ENCODE measurements around the gene HESX1.
A peak's percentile ranks its signal among the peaks of the same experiment; 100 is the strongest.

The HESX1 gene

DNA sequence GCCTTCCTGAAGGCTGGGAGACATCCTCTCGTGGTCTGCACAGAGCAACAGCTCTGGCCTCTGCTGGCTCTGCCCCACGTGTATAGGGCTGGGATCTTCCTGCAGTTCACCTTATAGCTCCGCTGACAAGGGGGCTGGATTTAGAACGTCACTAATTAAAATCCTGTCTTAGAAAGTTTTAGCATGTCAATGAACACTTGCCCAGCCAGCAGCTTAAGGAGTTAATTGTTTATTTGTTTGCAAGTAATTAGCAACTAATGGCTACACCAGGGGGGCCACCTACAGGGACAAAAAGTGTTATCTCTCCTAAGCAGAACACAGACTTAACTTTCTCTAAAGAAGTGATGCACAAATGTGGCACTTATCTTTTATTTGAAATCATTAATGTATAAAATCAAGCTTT lies at the start of gene HESX1:
Gene HESX1 (minus strand): TSS at position 84 of the 403 bp plus-strand sequence. CDS start 60 bp downstream, at position 24.
- DNase-seq (ENCODE audit: low read depth in 2 of 2), result no peak

DNA sequence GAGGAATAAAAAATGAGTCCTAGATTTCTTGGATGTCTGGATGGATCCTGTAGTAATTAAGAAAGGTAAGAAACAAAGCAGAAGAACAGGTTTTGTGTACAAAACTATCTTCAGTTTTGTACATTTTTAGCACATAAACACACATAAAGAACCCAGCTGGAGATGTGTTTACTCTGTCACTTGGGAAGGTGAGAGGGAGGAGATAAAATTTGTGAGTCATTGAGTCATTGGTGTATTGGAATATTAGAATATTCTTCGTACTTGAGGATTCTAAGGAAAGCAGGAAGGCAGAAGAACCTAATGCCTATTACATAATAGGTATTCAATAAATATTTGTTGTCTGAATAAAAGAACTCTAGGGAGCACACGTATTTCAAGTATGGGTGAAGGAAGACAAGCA lies 45.2 kb upstream of the HESX1 start:
- DNase-seq (ENCODE audit: low read depth in 2 of 2), result no peak

DNA sequence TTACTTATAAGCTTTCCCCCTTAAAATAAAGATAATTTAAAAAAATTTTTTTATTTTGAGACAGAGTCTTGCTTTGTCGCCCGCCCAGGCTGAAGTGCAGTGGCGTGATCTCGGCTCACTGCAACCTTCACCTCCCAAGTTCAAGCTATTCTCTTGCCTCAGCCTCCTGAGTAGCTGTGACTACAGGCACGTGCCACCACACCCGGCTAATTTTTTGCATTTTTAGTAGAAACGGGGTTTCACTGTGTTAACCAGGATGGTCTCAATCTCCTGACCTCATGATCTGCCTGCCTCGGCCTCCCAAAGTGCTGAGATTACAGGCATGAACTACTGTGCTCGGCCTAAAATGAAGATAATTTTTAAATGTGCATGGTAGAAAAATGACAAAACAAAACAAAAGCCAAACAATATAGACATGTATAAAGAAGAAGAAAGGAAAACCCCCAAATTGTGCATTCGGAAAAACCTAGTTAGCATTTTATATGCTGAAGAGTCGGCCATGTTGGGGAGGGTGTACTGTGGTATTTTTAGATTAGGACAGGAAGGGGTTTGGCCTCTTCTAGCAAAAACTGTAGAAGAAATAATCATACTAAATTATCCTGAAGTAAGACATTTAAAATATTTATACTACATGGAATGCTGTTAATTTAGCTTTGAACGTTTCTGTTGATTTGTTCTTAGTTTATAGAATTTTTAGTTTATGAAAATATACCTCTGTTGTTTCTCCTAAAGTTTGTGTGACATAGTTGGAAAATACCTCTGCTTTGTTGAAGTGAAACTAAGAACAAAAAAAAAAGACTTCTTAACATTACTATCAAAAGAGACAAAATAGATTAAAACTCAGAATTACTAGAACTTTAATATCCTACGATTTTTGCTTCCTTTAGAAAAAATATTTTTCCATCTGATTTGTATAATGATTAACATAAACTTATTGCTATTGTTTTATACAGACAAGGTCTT lies 35.1 kb upstream of the HESX1 start:
- DNase-seq (ENCODE audit: low read depth in 2 of 2), result no peak

DNA sequence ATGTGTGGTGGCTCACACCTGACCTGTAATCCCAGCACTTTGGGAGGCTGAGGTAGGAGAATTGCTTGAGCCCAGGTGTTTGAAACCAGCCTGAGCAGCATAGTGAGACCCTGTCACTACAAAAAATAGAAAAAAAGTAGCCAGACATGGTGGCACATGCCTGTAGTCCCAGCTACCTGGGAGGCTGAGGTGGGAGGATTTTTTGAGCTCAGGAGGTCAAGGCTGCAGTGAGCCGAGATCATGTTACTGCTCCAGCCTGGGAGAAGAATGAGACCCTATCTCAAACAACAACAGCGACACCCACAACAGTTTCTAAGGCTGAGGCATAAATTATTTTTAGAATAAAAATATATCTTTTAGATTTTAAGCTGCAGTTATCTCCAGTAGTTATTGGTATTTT lies 34.0 kb upstream of the HESX1 start:
- DNase-seq (ENCODE audit: low read depth in 2 of 2), result no peak

DNA sequence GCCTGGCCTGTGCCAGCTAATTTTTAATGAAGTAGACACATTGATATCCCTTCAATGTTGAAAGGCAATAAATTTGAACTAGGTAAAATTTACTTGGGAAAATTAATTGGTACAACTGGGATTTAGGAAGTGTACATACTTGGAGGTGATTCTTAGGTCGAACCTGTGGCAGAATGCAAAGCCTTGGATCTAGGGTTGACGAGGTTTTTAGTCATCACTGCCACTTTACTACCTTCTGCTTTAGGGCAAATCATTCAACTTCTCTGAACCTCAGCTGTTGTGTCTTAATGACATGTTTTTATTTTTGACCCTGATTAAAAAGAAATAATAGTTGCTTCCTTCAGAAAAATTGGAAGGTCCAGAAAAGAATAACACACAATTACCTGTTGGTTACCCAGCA lies 30.2 kb upstream of the HESX1 start:
- no peak for DNase-seq (ENCODE audit: low read depth in 2 of 2)

DNA sequence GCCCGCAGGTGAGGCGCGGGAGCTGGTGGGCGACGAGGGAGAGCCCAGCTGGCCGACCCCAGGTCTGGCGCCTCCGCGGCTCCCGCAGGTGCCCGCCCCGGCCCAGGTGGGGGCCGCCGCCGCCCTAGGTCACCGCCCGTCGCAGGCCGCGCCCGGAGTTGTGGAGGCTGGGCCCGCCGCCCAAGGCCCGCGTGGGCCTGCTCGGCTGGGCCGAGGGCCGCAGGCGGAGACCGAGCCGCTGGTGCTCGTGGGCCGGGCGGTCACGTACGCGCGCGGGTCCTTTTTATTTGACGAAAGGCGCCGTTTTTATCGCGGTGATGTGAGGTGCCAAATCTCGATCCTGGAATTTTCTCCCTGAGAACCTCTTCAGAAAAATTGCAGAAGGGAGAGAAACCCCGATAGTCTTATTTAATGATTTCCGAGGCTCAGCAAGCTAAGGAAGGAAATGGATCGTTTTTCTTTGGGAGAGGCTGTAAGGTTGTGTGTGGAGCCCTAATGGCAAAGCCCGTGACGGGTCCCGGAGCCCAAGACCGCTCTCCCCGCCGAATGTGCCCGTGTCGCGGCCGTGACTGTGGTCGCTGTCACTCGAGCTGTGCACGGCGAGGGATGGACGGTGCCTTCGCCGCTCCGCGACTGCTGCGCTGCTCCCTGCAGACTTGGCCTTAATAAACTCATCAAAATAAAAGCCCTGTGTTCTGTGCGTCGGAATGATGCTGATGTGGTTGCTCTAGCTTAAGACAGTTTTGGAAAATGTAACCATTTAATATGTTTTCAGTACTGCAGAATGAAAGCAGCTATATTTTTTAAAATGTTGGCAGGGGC lies 28.4 kb upstream of the HESX1 start:
- DNase-seq (ENCODE audit: low read depth in 2 of 2), result peak; percentile 8 to 30

DNA sequence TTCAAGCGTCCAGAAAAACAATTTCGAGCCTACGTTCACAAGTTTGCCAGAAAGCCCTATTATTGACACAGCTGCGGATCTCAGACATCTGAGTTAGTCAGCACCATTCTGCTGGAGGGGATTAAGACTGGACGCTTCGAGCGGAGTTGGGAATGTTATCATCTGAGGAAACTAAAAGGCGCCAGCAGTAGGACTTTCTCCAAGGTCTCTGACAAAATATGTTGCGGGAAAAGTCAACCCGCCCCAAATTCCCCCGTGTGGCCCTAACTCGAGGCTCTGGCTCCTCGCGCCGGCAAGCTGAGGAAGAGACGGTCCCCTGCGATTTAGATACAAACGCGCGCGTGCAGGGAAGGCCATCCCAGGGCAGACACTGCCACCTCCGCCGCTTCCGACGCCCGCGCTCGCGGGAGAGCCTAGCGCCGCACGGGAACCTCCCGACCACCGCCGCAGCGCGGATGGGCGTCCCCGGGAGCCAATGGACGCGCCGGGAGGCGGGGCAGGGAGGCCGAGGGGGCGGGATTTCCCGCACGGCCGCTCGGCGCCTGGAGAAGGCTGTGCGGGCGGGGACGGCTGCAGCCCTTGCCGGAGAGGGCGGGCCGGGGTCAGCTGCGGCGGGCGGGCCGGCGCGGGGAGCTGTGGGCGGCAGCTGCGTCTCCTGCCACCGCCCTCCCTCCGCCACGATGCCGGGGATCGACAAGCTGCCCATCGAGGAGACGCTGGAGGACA lies 27.6 kb upstream of the HESX1 start, which contains the start of gene APPL1:
Gene APPL1 (plus strand): TSS at position 526 of the 726 bp plus-strand sequence. CDS start 155 bp downstream, at position 681.
- peak; percentile 78 to 87 for DNase-seq (ENCODE audit: low read depth in 2 of 2)

DNA sequence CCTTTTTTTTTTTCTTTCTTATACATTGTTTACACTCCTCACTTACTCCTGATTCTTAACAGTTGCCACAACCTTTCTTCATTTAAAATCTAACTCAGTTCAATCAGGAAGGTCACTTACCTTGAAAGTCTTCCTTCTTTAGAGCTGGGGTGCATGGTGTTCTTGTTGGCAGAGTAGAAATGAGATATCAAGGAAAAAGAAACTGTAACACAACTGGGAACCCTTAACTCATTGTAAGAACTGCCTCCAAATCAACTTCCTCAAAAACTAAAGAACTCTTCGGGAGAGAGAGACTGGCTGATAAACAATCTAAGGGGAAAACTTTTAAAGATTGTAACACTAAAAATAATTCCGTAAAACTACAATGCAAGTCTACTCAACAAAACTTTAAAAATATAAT lies 26.4 kb upstream of the HESX1 start:
- no peak for DNase-seq (ENCODE audit: low read depth in 2 of 2)

DNA sequence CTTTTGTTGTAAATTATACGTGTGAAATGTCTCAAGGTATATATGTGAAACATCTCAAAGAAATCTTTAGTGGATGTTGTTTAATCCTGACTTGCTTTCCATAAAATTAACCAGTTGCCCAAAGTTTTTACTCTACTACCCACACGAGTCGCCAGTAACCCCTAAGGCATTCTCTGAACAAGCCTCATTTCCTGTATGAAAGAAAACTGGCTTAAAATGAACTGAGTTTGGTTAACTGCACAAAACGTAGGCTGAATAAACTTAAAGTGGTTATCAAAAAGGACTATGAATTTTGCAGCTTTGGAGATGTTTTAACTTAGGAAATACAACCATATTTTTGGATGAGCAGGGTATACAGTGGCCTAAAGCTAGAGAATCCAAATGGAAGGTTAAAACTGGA lies 25.1 kb upstream of the HESX1 start:
- DNase-seq (ENCODE audit: low read depth in 2 of 2), result no peak

DNA sequence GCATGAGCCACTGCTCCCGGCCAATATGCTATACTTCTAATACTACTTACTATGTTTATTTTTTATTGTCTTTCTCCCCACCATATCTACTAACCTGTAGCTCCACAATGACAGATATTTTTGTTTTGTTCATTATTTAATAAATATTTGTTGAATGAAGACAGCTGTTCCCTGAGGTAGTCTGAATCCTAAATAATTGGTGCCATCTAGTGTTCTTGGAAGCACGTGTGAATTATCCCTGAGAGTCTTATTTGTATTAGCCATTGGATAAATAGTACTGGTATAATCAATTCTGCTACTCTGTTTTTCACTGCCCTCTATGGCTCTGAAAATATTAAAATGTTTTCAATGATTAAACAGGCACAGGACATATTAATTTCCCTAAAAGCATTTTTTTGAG lies 22.1 kb upstream of the HESX1 start:
- no peak for DNase-seq (ENCODE audit: low read depth in 2 of 2)

DNA sequence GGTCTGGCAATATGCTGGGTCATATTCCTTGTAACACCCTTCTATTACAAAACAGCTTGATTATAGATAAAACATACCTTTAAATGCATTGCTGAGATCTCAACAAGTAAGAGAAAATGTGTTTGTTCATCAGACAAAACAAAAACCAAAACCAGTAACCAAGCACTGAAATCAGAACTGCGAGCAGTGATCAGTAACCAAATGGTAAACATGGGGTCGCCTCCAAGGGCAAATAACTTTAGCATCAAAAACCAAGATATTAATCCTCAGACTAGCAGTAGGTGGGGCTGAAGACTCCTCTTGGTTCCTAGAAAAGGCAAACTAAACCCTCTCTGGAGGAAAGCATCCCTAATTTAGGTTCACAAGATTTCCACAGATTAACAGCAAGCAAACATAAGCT lies 6.6 kb upstream of the HESX1 start:
- DNase-seq (ENCODE audit: low read depth in 2 of 2), result no peak

DNA sequence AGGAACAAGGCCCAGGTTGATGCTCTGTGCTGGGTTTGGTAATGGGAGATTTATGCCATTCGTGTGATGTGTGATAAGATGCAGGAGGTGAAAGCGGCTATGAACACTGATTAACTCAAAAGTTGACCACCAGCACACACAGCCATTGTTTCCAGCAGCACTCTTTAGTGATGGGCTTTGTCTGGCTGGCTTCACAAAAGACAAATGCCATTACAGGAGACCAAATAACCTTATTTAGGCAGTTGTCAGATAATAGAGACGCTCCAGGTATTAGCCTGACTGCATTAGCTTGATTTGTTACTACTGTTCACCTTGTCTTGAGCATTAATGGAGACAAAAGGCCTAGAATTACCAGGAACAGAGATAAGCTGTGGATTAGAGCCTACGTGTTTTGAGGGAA lies 5.1 kb downstream of the HESX1 start:
- DNase-seq (ENCODE audit: low read depth in 2 of 2), result no peak

DNA sequence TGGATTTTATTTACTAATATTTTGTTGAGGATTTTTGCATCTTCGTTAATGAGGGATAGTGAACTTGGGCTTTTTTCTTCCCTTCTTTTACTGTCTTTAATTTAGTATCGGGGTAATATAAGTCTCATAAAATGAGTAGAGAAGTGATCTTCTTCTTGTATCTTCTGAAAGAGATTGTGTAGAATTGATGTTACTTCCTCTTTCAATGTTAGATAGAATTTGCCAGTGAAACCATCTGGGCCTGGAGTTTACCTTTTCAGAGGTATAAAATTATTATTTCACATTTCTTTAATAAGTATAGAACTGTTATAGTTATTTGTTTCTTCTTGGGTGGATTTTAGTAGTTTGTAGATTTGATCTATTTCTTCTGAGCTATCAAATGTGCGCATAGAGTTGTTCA lies 7.8 kb downstream of the HESX1 start:
- DNase-seq (ENCODE audit: low read depth in 2 of 2), result no peak

DNA sequence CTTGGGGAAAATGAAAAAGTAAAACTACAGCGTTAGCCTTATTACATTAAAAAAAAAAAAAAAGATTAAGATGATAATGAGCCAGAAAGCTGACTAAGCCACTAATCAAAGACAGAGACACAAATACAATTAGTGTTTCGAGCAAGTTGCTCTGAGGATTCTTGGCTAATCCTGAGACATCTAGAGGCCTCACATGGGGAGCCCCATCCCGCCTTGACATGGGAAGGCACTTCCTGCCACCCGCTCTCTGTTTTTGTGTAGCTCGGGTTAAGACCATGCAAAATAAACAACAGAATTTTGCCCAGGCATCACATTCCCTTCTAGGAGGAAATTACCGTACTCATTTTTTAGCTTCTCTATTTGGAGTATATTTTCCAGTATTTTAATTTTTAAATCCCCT lies 15.3 kb downstream of the HESX1 start:
- no peak for DNase-seq (ENCODE audit: low read depth in 2 of 2)

DNA sequence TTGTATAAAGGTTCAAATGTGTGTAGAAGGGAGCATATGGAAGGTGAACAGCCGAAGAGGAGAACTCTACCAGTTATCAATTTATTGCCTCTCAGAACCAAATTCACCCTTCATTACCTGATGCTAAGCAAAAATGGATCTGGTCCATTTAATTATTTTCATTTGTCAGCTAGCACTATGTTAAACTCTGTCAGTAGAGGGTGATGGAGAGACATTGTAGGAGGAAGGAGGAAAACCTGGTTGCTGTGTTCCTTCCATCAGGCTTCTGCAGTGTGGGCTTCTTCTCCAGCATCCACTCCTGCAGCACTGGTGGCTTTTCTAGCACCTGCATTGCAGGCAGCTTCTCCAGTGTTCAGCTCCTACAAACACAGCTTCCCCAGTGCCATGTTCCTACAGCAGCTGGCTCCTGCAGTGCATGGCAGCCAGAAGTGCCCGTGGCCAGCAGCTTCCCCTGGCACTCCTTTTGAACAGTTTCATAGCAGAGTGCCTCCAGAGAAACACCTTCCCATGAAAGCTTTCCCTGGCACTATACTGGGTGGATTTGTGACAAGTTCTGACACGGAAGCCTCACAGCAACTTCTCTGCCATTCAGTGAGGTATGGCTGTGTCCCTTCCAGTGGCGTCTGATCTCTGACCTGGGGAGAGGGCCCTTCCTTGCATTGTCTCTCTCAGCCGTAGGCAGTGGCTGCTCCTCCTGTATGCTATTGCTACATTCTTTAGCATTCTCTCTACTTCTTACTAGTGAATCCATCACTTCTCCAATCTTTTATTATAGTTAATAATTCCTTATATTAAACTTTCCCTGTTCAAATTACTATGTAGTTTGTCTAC lies 20.0 kb downstream of the HESX1 start:
- DNase-seq (ENCODE audit: low read depth in 2 of 2), result no peak

DNA sequence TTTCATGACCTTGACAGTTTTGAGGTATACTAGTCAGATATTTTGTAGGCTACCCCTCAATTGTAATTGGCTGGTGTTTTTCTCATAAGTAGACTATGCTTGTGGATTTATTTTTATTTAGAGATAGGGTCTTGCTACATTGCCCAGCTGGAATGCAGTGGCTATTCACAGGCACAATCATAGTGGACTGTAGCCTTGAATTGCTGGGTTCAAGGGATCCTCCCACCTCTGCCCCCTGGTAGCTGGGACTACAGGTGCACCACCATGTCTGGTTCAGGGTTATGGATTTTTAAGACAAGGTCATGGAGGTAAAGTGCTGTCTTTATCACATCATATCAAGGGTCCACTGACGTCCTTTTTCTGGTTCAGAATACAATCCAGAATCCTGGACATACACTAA lies 23.7 kb downstream of the HESX1 start:
- DNase-seq (ENCODE audit: low read depth in 2 of 2), result no peak

DNA sequence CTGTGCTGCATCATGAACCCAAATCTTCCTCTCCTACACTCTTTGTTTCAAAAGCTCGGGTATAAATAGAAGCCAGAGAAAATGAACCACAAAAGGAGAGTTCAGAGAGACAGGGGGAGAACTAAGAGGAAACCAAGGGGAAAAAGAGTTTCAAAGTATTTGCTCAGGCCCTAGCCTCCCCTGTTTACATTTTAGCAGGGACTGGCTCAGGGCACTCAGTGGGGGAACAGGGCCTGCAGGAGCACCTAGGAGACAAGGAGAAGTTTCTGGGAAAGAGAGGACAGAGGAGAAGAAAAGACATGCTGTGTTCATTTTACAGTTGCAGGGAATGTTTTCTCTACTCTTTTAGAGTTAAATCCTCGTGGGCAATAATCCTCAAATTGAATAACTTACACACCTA lies 26.1 kb downstream of the HESX1 start:
- no peak for DNase-seq (ENCODE audit: low read depth in 2 of 2)

DNA sequence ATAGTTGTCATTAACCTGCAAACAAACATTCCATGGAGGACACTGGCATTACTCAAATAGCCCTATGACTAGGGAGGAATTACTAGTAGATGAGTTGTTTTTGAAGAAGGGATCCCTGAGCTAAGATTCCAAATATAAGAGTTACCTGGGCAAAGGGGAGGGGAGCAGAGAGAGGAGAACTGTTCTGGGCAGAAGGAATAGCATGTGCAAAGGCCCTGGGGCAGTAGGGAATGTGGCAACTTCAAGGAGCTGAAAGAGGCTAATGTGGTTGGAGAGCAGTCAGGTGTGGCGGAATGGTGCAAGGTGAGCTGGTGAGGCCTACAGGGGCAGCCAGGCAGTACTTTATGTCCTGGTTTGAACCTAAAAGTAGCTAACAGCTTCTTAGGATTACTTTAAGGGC lies 28.8 kb downstream of the HESX1 start:
- DNase-seq (ENCODE audit: low read depth in 2 of 2), result no peak

DNA sequence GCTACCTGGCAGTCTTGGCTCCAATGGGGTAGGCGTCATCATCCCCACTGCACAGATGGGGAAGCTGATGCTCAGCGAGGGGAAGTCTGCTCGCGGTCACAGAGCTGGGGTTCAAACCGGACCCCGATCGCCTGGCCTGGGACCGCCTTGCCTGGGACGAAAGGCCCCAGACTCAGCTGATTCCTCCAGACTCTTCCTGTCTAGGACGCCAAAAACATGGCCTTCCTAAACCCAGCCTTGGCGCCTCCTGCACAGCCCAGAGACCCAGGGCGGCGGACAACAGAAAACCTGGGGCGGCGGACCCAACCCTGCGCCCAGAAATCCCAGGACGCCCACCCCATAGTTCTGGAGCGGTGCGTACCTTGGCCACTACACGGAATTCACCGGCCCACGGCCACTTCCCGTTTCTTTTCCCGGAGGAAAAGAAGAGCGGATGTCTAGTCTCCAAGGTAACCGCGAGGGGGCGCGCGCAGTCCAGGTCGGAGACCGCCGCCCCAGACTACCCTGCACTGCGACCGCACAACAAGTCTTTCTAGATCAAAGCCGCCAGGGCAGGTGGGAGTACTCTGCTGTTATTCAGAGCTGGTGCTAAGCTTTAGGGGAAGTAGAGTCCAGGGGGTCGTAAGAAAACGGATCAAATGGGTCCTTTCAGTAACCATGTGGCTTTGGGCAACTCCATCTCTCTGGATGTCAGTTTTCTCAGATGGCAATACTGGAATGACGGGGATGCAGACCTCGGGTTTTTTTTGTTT lies 29.7 kb downstream of the HESX1 start:
- peak; percentile 37 to 63 for DNase-seq (ENCODE audit: low read depth in 2 of 2)

DNA sequence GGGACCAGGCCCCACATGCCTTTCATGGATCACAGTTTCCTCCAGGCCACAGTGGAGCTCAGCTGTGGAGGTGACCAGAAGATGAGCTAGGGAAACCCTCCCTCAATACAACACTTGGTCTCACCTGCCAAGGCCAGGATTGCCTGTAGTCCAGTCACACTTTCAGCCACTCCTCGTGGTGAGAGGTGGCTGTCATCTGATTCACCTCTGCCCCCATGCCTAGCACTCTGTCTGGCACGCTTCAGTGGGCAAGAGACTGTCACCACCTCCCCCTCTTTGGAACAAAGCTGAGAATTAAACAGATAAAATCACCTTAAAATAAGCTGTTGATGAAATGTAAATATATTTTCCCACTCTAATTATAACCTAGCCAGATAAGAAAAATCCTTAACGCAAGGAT lies 30.7 kb downstream of the HESX1 start:
- DNase-seq (ENCODE audit: low read depth in 2 of 2), result no peak

Data from stimulated activated CD4-positive, alpha-beta T cell treated with anti-CD3 and anti-CD28 coated beads, Interleukin-1b, Interleukin-23, amount 100 ng/mL, for 4 hours (primary cell).